H9 (cell line): Measurements from ENCODE around the gene PARD6G. TPM values are rescaled to one million over a fixed set of nuclear protein-coding genes. Genes with fewer than 3 reads are reported as not detected.
A peak's percentile ranks its signal among the peaks of the same experiment; 100 is the strongest.

Experiments
- DNase-seq: peaks from one replicate; pipeline ENCODE4 v3.0.0-alpha.2; 2017
- H2AFZ ChIP-seq: one replicate; pipeline ENCODE4 v1.6.1; 2013; ENCODE audit warnings: mild to moderate bottlenecking, low read length, control low read depth, moderate library complexity
- H2AK5ac ChIP-seq: 2 replicates; pipeline ENCODE4 v1.6.1; 2013; ENCODE audit warnings: low read length, control low read depth, mixed read lengths; ENCODE audit not compliant: insufficient read length
- H2BK120ac ChIP-seq: one replicate; pipeline ENCODE4 v1.6.1; 2013; ENCODE audit warnings: low read depth, mild to moderate bottlenecking, low read length, control low read depth, inconsistent platforms; ENCODE audit not compliant: poor library complexity, severe bottlenecking
- H2BK12ac ChIP-seq: 2 replicates; pipeline ENCODE4 v1.6.1; 2013; ENCODE audit warnings: low read length, control low read depth, mixed read lengths, low read depth; ENCODE audit not compliant: insufficient read length
- H2BK15ac ChIP-seq: 2 replicates; pipeline ENCODE4 v1.6.1; 2013; ENCODE audit warnings: low read depth, low read length, control low read depth
- H2BK20ac ChIP-seq: one replicate; pipeline ENCODE4 v1.6.1; 2013; ENCODE audit warnings: low read depth, mild to moderate bottlenecking, low read length, control low read depth, inconsistent platforms; ENCODE audit not compliant: poor library complexity, severe bottlenecking
- H2BK5ac ChIP-seq: 2 replicates; pipeline ENCODE4 v1.6.1; 2013; ENCODE audit warnings: low read length, control low read depth, mixed read lengths; ENCODE audit not compliant: insufficient read length
- H3K14ac ChIP-seq: 2 replicates; pipeline ENCODE4 v1.6.1; 2013; ENCODE audit warnings: low read length, control low read depth; ENCODE audit not compliant: insufficient read depth
- H3K18ac ChIP-seq: 2 replicates; pipeline ENCODE4 v1.6.1; 2013; ENCODE audit warnings: low read depth, mild to moderate bottlenecking, mixed read lengths, low read length, control low read depth; ENCODE audit not compliant: insufficient read length
- H3K23ac ChIP-seq: 2 replicates; pipeline ENCODE4 v1.6.1; 2013; ENCODE audit warnings: low read length, control low read depth, mixed read lengths, low read depth; ENCODE audit not compliant: insufficient read length
- H3K23me2 ChIP-seq: 2 replicates; pipeline ENCODE4 v1.6.1; 2013; ENCODE audit warnings: low read depth, mild to moderate bottlenecking, mixed read lengths, low read length, control low read depth; ENCODE audit not compliant: insufficient read length, poor library complexity, severe bottlenecking
- H3K27ac ChIP-seq: 2 replicates; pipeline ENCODE4 v1.5.1; 2013; ENCODE audit warnings: low read length, control low read depth, mixed read lengths, low read depth; ENCODE audit not compliant: insufficient read length
- H3K27me3 ChIP-seq: 2 replicates; pipeline ENCODE4 v1.6.1; 2013; ENCODE audit warnings: low read length, control low read depth, inconsistent platforms; ENCODE audit not compliant: insufficient read depth
- H3K4ac ChIP-seq: 2 replicates; pipeline ENCODE4 v1.6.1; 2013; ENCODE audit warnings: low read depth, mild to moderate bottlenecking, control low read depth, inconsistent platforms, low read length, moderate library complexity
- H3K4me1 ChIP-seq: 2 replicates; pipeline ENCODE4 v1.6.1; 2013; ENCODE audit warnings: low read length, control low read depth, inconsistent platforms; ENCODE audit not compliant: insufficient read depth
- H3K4me2 ChIP-seq: 2 replicates; pipeline ENCODE4 v1.6.1; 2013; ENCODE audit warnings: low read length, control low read depth, mixed read lengths; ENCODE audit not compliant: insufficient read length, insufficient read depth
- H3K56ac ChIP-seq: 2 replicates; pipeline ENCODE4 v1.6.1; 2013; ENCODE audit warnings: low read depth, mild to moderate bottlenecking, mixed read lengths, low read length, control low read depth; ENCODE audit not compliant: insufficient read length
- H3K79me1 ChIP-seq: 2 replicates; pipeline ENCODE4 v1.6.1; 2013; ENCODE audit warnings: low read depth, mild to moderate bottlenecking, moderate library complexity, low read length, control low read depth, inconsistent platforms; ENCODE audit not compliant: insufficient read depth, poor library complexity, severe bottlenecking
- H3K79me2 ChIP-seq: 2 replicates; pipeline ENCODE4 v1.6.1; 2013; ENCODE audit warnings: low read length, control low read depth, inconsistent platforms; ENCODE audit not compliant: insufficient read depth
- H3K9ac ChIP-seq: 2 replicates; pipeline ENCODE4 v1.6.1; 2013; ENCODE audit warnings: low read length, control low read depth, mixed read lengths; ENCODE audit not compliant: insufficient read length; ENCODE audit errors: extremely low read depth
- H3K9me3 ChIP-seq: one replicate; pipeline ENCODE4 v1.6.1; 2013; ENCODE audit warnings: low read depth, low read length, inconsistent platforms; ENCODE audit not compliant: control insufficient read depth
- H3T11ph ChIP-seq: one replicate; pipeline ENCODE4 v1.6.1; 2013; ENCODE audit warnings: mild to moderate bottlenecking, low read length, control low read depth, inconsistent platforms
- H4K20me1 ChIP-seq: one replicate; pipeline ENCODE4 v1.6.1; 2013; ENCODE audit not compliant: control insufficient read depth, insufficient read length, insufficient read depth
- H4K5ac ChIP-seq: 2 replicates; pipeline ENCODE4 v1.6.1; 2013; ENCODE audit warnings: low read depth, mild to moderate bottlenecking, mixed read lengths, low read length, control low read depth; ENCODE audit not compliant: insufficient read length
- H4K8ac ChIP-seq: replicated peaks from 2 replicates; pipeline ENCODE4 v1.6.1; 2013; ENCODE audit warnings: low read length, control low read depth, mixed read lengths, low read depth; ENCODE audit not compliant: insufficient read length
- H4K91ac ChIP-seq: 2 replicates; pipeline ENCODE4 v1.6.1; 2013; ENCODE audit warnings: low read depth, mild to moderate bottlenecking, moderate library complexity, mixed read lengths, low read length, control low read depth; ENCODE audit not compliant: insufficient read length
- H3K27ac Mint-ChIP-seq, 3 experiments: 2 replicates in 2 of 3; 3 replicates in 1 of 3; pipeline ENCODE4 v1.8.0; 2020 to 2021; ENCODE audit warnings: mixed read lengths in 3 of 3, mild to moderate bottlenecking in 1 of 3, moderate library complexity in 1 of 3
- H3K27me3 Mint-ChIP-seq: 2 replicates; pipeline ENCODE4 v1.8.0; 2021; ENCODE audit warnings: low read depth, mild to moderate bottlenecking, moderate library complexity, mixed read lengths
- H3K36me3 Mint-ChIP-seq, 3 experiments: 2 replicates in 2 of 3; 3 replicates in 1 of 3; pipeline ENCODE4 v1.8.0; 2020 to 2021; ENCODE audit warnings: low read depth in 3 of 3, mixed read lengths in 3 of 3; ENCODE audit not compliant: insufficient read depth in 1 of 3
- H3K4me1 Mint-ChIP-seq, 2 experiments: 2 replicates each; pipeline ENCODE4 v1.8.0; 2020; ENCODE audit warnings: mixed read lengths in 2 of 2
- H3K4me3 Mint-ChIP-seq, 2 experiments: 2 replicates in 1 of 2; 3 replicates in 1 of 2; pipeline ENCODE4 v1.8.0; 2020 to 2021; ENCODE audit warnings: mild to moderate bottlenecking in 2 of 2, mixed read lengths in 2 of 2, moderate library complexity in 1 of 2
- H3K9me3 Mint-ChIP-seq, 2 experiments: 2 replicates in 1 of 2; 3 replicates in 1 of 2; pipeline ENCODE4 v1.8.0; 2020; ENCODE audit warnings: mild to moderate bottlenecking in 2 of 2, mixed read lengths in 2 of 2, moderate library complexity in 1 of 2
- WGBS: extraction: QIAGEN DNeasy Blood & Tissue Kit; methylation state at CpG from one replicate; pipeline ENCODE4 v1.1.7; 2013; ENCODE audit warnings: missing lambda C conversion rate, low lambda C conversion rate, mixed read lengths; ENCODE audit not compliant: insufficient read length; ENCODE audit errors: extremely low coverage; 5-methylcytosine and 5-hydroxymethylcytosine counted together
- total RNA-seq: library from RNA; stranded (reverse); gene quantifications from 2 replicates; pipeline ENCODE4 v1.2.1, GENCODE V29; 2021
- TF ChIP-seq, protein P1 (sequence below): fragments of 200-600 bp; sonication (generic); conservative IDR thresholded peaks from 3 replicates; pipeline ENCODE4 v1.8.0; 2021; ENCODE audit warnings: antibody characterized with exemption, mild to moderate bottlenecking

Gene PARD6G
- total RNA-seq, 1 experiment from 2014 or later = 11.2 TPM

DNA sequence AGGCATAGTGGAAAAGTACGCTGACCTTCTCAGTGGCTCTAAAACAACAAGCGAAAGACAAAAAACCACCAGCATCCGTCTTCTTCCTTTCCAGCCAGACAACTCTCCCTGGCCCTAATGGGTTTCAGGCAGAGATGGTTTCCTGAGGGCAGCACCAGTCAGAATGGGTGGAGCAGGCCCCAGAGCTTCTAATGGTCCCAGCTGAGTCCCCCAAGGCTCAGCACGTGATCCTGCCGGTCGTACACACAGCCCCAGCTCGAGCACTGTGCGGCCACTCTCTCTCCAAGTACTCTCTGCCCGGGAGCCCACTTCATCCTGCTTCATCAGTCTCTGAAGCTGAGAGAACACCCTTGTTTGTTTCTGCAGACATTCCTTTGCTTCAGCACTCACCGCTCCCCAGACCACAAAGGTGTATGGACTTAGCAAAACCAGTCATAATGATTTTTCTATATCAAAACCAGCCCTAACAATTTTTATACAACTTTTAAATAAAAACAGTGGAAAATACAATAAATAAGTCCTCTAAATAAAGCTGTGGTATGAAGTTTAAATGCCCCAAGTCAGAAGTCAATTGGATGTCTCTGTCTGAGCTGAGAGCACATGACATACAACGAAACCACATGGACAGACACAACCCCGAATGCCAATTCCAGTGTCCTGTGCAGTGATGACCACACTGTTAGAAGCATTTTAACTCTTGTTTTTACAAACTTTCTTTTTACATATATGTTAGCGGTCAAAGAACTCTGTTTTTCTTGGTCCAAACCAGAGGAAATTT lies 63.9 kb downstream of the PARD6G start:
- H4K20me1 ChIP-seq = no peaks in the 10 kb centered on the region
- H3K27ac ChIP-seq = no peak overlapping the region

More for the DNA sequence above, 63.9 kb downstream of the PARD6G start:
- Histone ChIP-seq H2AFZ (no peak overlapping the region), H4K5ac (no peak overlapping the region), H3K56ac (no peak overlapping the region), H2BK120ac (no peak overlapping the region), H4K8ac (no peak overlapping the region), H2BK20ac (no peak overlapping the region), H3K4me1 (no peaks in the 10 kb centered on the region), H3K23ac (no peak overlapping the region), H3K9ac (no peak overlapping the region), H2BK5ac (no peak overlapping the region), H3T11ph (no peak overlapping the region), H3K79me1 (no peaks in the 10 kb centered on the region), H3K14ac (no peak overlapping the region), H3K18ac (no peak overlapping the region), H4K91ac (no peak overlapping the region), H3K4ac (no peak overlapping the region), H2BK15ac (no peak overlapping the region), H2AK5ac (no peak overlapping the region), H3K79me2 (no peaks in the 10 kb centered on the region; the same call in 1 of the 2 replicates), H3K9me3 (no peaks in the 10 kb centered on the region), H3K4me2 (no peak overlapping the region), H3K27me3 (no peaks in the 10 kb centered on the region), H3K23me2 (no peaks in the 10 kb centered on the region), H2BK12ac (no peak overlapping the region)
- TF ChIP-seq, protein P1, sequence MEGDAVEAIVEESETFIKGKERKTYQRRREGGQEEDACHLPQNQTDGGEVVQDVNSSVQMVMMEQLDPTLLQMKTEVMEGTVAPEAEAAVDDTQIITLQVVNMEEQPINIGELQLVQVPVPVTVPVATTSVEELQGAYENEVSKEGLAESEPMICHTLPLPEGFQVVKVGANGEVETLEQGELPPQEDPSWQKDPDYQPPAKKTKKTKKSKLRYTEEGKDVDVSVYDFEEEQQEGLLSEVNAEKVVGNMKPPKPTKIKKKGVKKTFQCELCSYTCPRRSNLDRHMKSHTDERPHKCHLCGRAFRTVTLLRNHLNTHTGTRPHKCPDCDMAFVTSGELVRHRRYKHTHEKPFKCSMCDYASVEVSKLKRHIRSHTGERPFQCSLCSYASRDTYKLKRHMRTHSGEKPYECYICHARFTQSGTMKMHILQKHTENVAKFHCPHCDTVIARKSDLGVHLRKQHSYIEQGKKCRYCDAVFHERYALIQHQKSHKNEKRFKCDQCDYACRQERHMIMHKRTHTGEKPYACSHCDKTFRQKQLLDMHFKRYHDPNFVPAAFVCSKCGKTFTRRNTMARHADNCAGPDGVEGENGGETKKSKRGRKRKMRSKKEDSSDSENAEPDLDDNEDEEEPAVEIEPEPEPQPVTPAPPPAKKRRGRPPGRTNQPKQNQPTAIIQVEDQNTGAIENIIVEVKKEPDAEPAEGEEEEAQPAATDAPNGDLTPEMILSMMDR = no peak
- no peak for DNase-seq
- peaks cover 4 to 5% of the 10 kb centered on the region in 2 experiments; a peak in 2 of 5 replicates for H3K9me3 Mint-ChIP-seq
- no peaks in the 10 kb centered on the region; a peak in 2 of 7 replicates for H3K36me3 Mint-ChIP-seq
- H3K4me3 Mint-ChIP-seq = no peak overlapping the region
- no peaks in the 10 kb centered on the region; the same call in 1 of the 2 replicates for H3K27me3 Mint-ChIP-seq
- no CpG with 5 or more reads among the region's 13 CpGs for WGBS
- H3K4me1 Mint-ChIP-seq = peaks cover 3 to 4% of the 10 kb centered on the region in 2 experiments; a peak in 3 of 4 replicates
- peak overlapping the region in 1 of 3 experiments; percentile 43; a peak in 1 of 7 replicates for H3K27ac Mint-ChIP-seq
